ENCODE measurements around the gene IPO11.

The IPO11 gene

DNA sequence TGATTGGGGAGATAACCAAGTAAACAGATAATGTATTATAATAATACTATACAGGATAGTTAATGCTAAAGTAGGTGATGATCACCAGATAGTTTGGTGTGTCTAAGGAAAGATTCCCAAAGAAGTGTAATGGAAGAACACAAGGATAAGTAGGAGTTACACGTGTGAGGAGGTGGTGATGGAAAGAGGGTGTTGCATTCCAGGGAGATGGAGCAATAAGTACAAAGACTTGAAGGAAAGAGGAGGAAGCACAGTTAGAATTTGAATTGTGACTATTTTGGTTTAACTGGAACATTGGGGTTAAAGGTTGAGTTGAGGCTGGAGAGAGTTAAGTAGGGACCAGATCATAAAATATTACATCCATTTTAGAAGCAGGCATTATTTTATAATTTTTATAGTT, 76.9 kb downstream of the IPO11 start:
- no peak overlapping the region for H3K4me2 ChIP-seq (ENCODE audit: insufficient read depth, low read length, poor library complexity, severe bottlenecking)
- H3K4me3 ChIP-seq (ENCODE audit: low read length in 2 of 2) = no peak overlapping the region
- no peaks in the 10 kb centered on the region for H3K4me1 ChIP-seq (ENCODE audit: control insufficient read depth in 2 of 2, insufficient read depth in 1 of 2, low read depth in 1 of 2, low read length in 2 of 2)
- no peaks in the 10 kb centered on the region for H3K79me1 ChIP-seq (ENCODE audit: low read depth, low read length)
- no peaks in the 10 kb centered on the region for H3K9me3 ChIP-seq (replicated peaks in 1 of 2; ENCODE audit: control insufficient read depth in 2 of 2, insufficient read depth in 1 of 2, low read depth in 1 of 2, low read length in 2 of 2)
- no peaks in the 10 kb centered on the region for H3K27me3 ChIP-seq (ENCODE audit: control insufficient read depth in 3 of 3, insufficient read depth in 3 of 3, low read depth in 1 of 3, low read length in 3 of 3)
- WGBS, 2 donors (ENCODE audit: extremely low coverage in 2 of 2, insufficient read length in 2 of 2, insufficient replicate concordance in 1 of 2) = no CpG with 5 or more reads among the region's 1 CpG
- H3K14ac ChIP-seq (ENCODE audit: low read length) = no peak overlapping the region
- DNase-seq (ENCODE audit: low spot score) = no peak
- no peak overlapping the region for H2AFZ ChIP-seq (ENCODE audit: low read length)
- no peak overlapping the region for H2BK15ac ChIP-seq (ENCODE audit: low read length)
- no peak overlapping the region for H4K8ac ChIP-seq (ENCODE audit: low read depth, low read length)
- no peak overlapping the region for H3K23ac ChIP-seq (ENCODE audit: low read depth, low read length, poor library complexity)
- no peak overlapping the region for H2AK5ac ChIP-seq (ENCODE audit: low read depth, low read length)
- no peak overlapping the region for H2BK5ac ChIP-seq (ENCODE audit: low read length)
- H3K18ac ChIP-seq (ENCODE audit: low read length) = no peak overlapping the region
- no peak overlapping the region for H3K4ac ChIP-seq (ENCODE audit: low read length)
- no peak overlapping the region for H2BK12ac ChIP-seq (ENCODE audit: low read length)
- H2BK120ac ChIP-seq (ENCODE audit: low read depth, low read length) = no peak overlapping the region
- no peak overlapping the region for H3K9ac ChIP-seq (ENCODE audit: low read depth, low read length, poor library complexity)
- peaks cover 5 to 85% of the 10 kb centered on the region in 2 donors for H3K36me3 ChIP-seq (replicated peaks in 1 of 2; ENCODE audit: control insufficient read depth in 2 of 2, insufficient read depth in 2 of 2, low read length in 2 of 2)
- no peak overlapping the region for H4K91ac ChIP-seq (ENCODE audit: low read depth, low read length, poor library complexity)
- no peak overlapping the region for H3K27ac ChIP-seq (replicated peaks; ENCODE audit: low read length)

GRCh38 chr5:62494772-62495171, 82.2 kb downstream of the IPO11 start:
- Histone ChIP-seq H3K36me3 (replicated peaks in 1 of 2; ENCODE audit: control insufficient read depth in 2 of 2, insufficient read depth in 2 of 2, low read length in 2 of 2) (peaks cover 3 to 93% of the 10 kb centered on the region in 2 donors), H3K4me1 (ENCODE audit: control insufficient read depth in 2 of 2, insufficient read depth in 1 of 2, low read depth in 1 of 2, low read length in 2 of 2) (no peaks in the 10 kb centered on the region), H3K4me2 (ENCODE audit: insufficient read depth, low read length, poor library complexity, severe bottlenecking) (no peak overlapping the region), H3K23ac (ENCODE audit: low read depth, low read length, poor library complexity) (no peak overlapping the region), H2BK5ac (ENCODE audit: low read length) (no peak overlapping the region), H2BK12ac (ENCODE audit: low read length) (no peak overlapping the region), H3K27ac (replicated peaks; ENCODE audit: low read length) (no peak overlapping the region), H3K9ac (ENCODE audit: low read depth, low read length, poor library complexity) (no peak overlapping the region), H2AK5ac (ENCODE audit: low read depth, low read length) (no peak overlapping the region), H2BK120ac (ENCODE audit: low read depth, low read length) (no peak overlapping the region), H3K9me3 (replicated peaks in 1 of 2; ENCODE audit: control insufficient read depth in 2 of 2, insufficient read depth in 1 of 2, low read depth in 1 of 2, low read length in 2 of 2) (no peaks in the 10 kb centered on the region), H3K4me3 (ENCODE audit: low read length in 2 of 2) (no peak overlapping the region), H3K18ac (ENCODE audit: low read length) (no peak overlapping the region), H3K79me1 (ENCODE audit: low read depth, low read length) (no peaks in the 10 kb centered on the region), H3K27me3 (ENCODE audit: control insufficient read depth in 3 of 3, insufficient read depth in 3 of 3, low read depth in 1 of 3, low read length in 3 of 3) (no peaks in the 10 kb centered on the region), H2AFZ (ENCODE audit: low read length) (no peak overlapping the region), H3K14ac (ENCODE audit: low read length) (no peak overlapping the region), H3K4ac (ENCODE audit: low read length) (no peak overlapping the region), H4K8ac (ENCODE audit: low read depth, low read length) (no peak overlapping the region), H2BK15ac (ENCODE audit: low read length) (no peak overlapping the region), H4K91ac (ENCODE audit: low read depth, low read length, poor library complexity) (no peak overlapping the region)
- WGBS, 2 donors (ENCODE audit: extremely low coverage in 2 of 2, insufficient read length in 2 of 2, insufficient replicate concordance in 1 of 2) = no CpG with 5 or more reads among the region's 1 CpG
- no peak for DNase-seq (ENCODE audit: low spot score)

- H3K36me3 ChIP-seq (replicated peaks in 1 of 2; ENCODE audit: control insufficient read depth in 2 of 2, insufficient read depth in 2 of 2, low read length in 2 of 2) = peaks cover 1 to 92% of the 10 kb centered on the region in 2 donors
- no peak overlapping the region for H3K4me2 ChIP-seq (ENCODE audit: insufficient read depth, low read length, poor library complexity, severe bottlenecking)
- no peak overlapping the region for H2AK5ac ChIP-seq (ENCODE audit: low read depth, low read length)
- H3K14ac ChIP-seq (ENCODE audit: low read length) = no peak overlapping the region
- H3K4me1 ChIP-seq (ENCODE audit: control insufficient read depth in 2 of 2, insufficient read depth in 1 of 2, low read depth in 1 of 2, low read length in 2 of 2) = no peaks in the 10 kb centered on the region
- no peak overlapping the region for H3K23ac ChIP-seq (ENCODE audit: low read depth, low read length, poor library complexity)
- no peak overlapping the region for H2BK120ac ChIP-seq (ENCODE audit: low read depth, low read length)
- H3K79me1 ChIP-seq (ENCODE audit: low read depth, low read length) = no peaks in the 10 kb centered on the region
- no peak overlapping the region for H3K4me3 ChIP-seq (ENCODE audit: low read length in 2 of 2)
- H3K18ac ChIP-seq (ENCODE audit: low read length) = no peak overlapping the region
- H3K27ac ChIP-seq (replicated peaks; ENCODE audit: low read length) = no peak overlapping the region
- WGBS, 2 donors (ENCODE audit: extremely low coverage in 2 of 2, insufficient read length in 2 of 2, insufficient replicate concordance in 1 of 2) = no CpG with 5 or more reads among the region's 7 CpGs
- no peak overlapping the region for H2BK12ac ChIP-seq (ENCODE audit: low read length)
- H3K9ac ChIP-seq (ENCODE audit: low read depth, low read length, poor library complexity) = no peak overlapping the region
- no peak overlapping the region for H4K91ac ChIP-seq (ENCODE audit: low read depth, low read length, poor library complexity)
- no peak overlapping the region for H2AFZ ChIP-seq (ENCODE audit: low read length)
- no peak overlapping the region for H3K4ac ChIP-seq (ENCODE audit: low read length)
- H4K8ac ChIP-seq (ENCODE audit: low read depth, low read length) = no peak overlapping the region
- no peaks in the 10 kb centered on the region for H3K9me3 ChIP-seq (replicated peaks in 1 of 2; ENCODE audit: control insufficient read depth in 2 of 2, insufficient read depth in 1 of 2, low read depth in 1 of 2, low read length in 2 of 2)
- no peaks in the 10 kb centered on the region for H3K27me3 ChIP-seq (ENCODE audit: control insufficient read depth in 3 of 3, insufficient read depth in 3 of 3, low read depth in 1 of 3, low read length in 3 of 3)
- no peak overlapping the region for H2BK15ac ChIP-seq (ENCODE audit: low read length)
- no peak for DNase-seq (ENCODE audit: low spot score)
- no peak overlapping the region for H2BK5ac ChIP-seq (ENCODE audit: low read length)
Measured at GRCh38 chr5:62496876-62497275, 84.3 kb downstream of the IPO11 start.

- Histone ChIP-seq H3K27ac (replicated peaks; ENCODE audit: low read length) (no peak overlapping the region), H3K4me1 (ENCODE audit: control insufficient read depth in 2 of 2, insufficient read depth in 1 of 2, low read depth in 1 of 2, low read length in 2 of 2) (no peaks in the 10 kb centered on the region), H3K14ac (ENCODE audit: low read length) (no peak overlapping the region), H3K9me3 (replicated peaks in 1 of 2; ENCODE audit: control insufficient read depth in 2 of 2, insufficient read depth in 1 of 2, low read depth in 1 of 2, low read length in 2 of 2) (no peaks in the 10 kb centered on the region), H3K4me3 (ENCODE audit: low read length in 2 of 2) (no peak overlapping the region), H3K9ac (ENCODE audit: low read depth, low read length, poor library complexity) (no peak overlapping the region), H2BK120ac (ENCODE audit: low read depth, low read length) (no peak overlapping the region), H3K4me2 (ENCODE audit: insufficient read depth, low read length, poor library complexity, severe bottlenecking) (no peak overlapping the region), H3K36me3 (replicated peaks in 1 of 2; ENCODE audit: control insufficient read depth in 2 of 2, insufficient read depth in 2 of 2, low read length in 2 of 2) (peaks cover 1 to 79% of the 10 kb centered on the region in 2 donors), H3K4ac (ENCODE audit: low read length) (no peak overlapping the region), H2AK5ac (ENCODE audit: low read depth, low read length) (no peak overlapping the region), H4K91ac (ENCODE audit: low read depth, low read length, poor library complexity) (no peak overlapping the region), H3K23ac (ENCODE audit: low read depth, low read length, poor library complexity) (no peak overlapping the region), H3K79me1 (ENCODE audit: low read depth, low read length) (no peaks in the 10 kb centered on the region), H4K8ac (ENCODE audit: low read depth, low read length) (no peak overlapping the region), H3K18ac (ENCODE audit: low read length) (no peak overlapping the region), H2BK12ac (ENCODE audit: low read length) (no peak overlapping the region), H2BK5ac (ENCODE audit: low read length) (no peak overlapping the region), H2BK15ac (ENCODE audit: low read length) (no peak overlapping the region), H2AFZ (ENCODE audit: low read length) (no peak overlapping the region), H3K27me3 (ENCODE audit: control insufficient read depth in 3 of 3, insufficient read depth in 3 of 3, low read depth in 1 of 3, low read length in 3 of 3) (no peaks in the 10 kb centered on the region)
- no CpG with 5 or more reads among the region's 9 CpGs for WGBS, 2 donors (ENCODE audit: extremely low coverage in 2 of 2, insufficient read length in 2 of 2, insufficient replicate concordance in 1 of 2)
- DNase-seq (ENCODE audit: low spot score) = no peak
Measured at GRCh38 chr5:62498961-62499360, 86.4 kb downstream of the IPO11 start.
